B cell (primary cell): ENCODE measurements around the gene KRT9. TPM values are rescaled to one million over a fixed set of nuclear protein-coding genes. Genes with fewer than 3 reads are reported as not detected.
"Not testable (repeated sequence)": the region's sequence is repeated elsewhere in the genome, so short reads cannot be mapped to it uniquely, and the experiment has no call there.

Source experiments
- ATAC-seq: fragments of 200-7000 bp; cut with Tn5 transposase; one replicate; pipeline ENCODE4 v1.10.0; 2021; ENCODE audit warnings: low read depth, mild to moderate bottlenecking, moderate number of reproducible peaks, moderate library complexity
- CTCF ChIA-PET: fragments of 350-600 bp; sonication (Branson Sonifier 250); formaldehyde crosslinking; loops from one replicate; lab custom pipeline; 2021; ENCODE audit warnings: antibody characterized with exemption, inconsistent platforms; lab: Charles Lee
- POLR2A ChIA-PET: fragments of 350-600 bp; sonication (Branson Sonifier 250); formaldehyde crosslinking; loops from one replicate; lab custom pipeline; 2021; ENCODE audit warnings: antibody characterized with exemption; lab: Charles Lee
- DNase-seq: peaks from one replicate; pipeline ENCODE4 v3.0.0; 2013
- H2AFZ ChIP-seq: 2 replicates; pipeline ENCODE4 v1.6.1; 2012; ENCODE audit warnings: mild to moderate bottlenecking, low read depth, low read length; ENCODE audit not compliant: insufficient read depth, poor library complexity, severe bottlenecking
- H3K27ac ChIP-seq, 2 donors: 1 replicate in 1 of 2; 2 replicates in 1 of 2; pipeline ENCODE4 v1.5.1; 2012 to 2013; ENCODE audit warnings: low read length in 2 of 2, mild to moderate bottlenecking in 2 of 2, moderate library complexity in 1 of 2
- H3K27me3 ChIP-seq, 4 experiments: fragments of 200-600 bp in 1 of 4; sonication (generic) in 1 of 4; replicated peaks in 1 of 4; 1 replicate in 2 of 4; 2 replicates in 2 of 4; pipeline versions ENCODE4 v1.6.1 to v1.7.0; 2013 to 2016; ENCODE audit warnings: low read length in 3 of 4, mild to moderate bottlenecking in 2 of 4, mixed read lengths in 1 of 4, moderate library complexity in 1 of 4; ENCODE audit not compliant: insufficient read depth in 4 of 4, control insufficient read depth in 3 of 4; ENCODE audit errors: control extremely low read depth in 1 of 4
- H3K36me3 ChIP-seq, 2 experiments: replicated peaks in 1 of 2; 1 replicate in 1 of 2; 2 replicates in 1 of 2; pipeline versions ENCODE4 v1.6.1 to v1.7.1; 2013; ENCODE audit warnings: low read length in 1 of 2; ENCODE audit not compliant: insufficient read depth in 2 of 2, control insufficient read depth in 1 of 2; ENCODE audit errors: control extremely low read depth in 1 of 2, extremely low read depth in 1 of 2
- H3K4me1 ChIP-seq, 2 donors: fragments of 200-600 bp in 1 of 2; sonication (generic) in 1 of 2; 1 replicate in 1 of 2; 2 replicates in 1 of 2; pipeline versions ENCODE4 v1.5.1 to v1.6.1; 2013 to 2017; ENCODE audit warnings: low read length in 2 of 2; ENCODE audit not compliant: control insufficient read depth in 2 of 2, insufficient read depth in 2 of 2
- H3K4me2 ChIP-seq: replicated peaks from 2 replicates; pipeline ENCODE3; 2012; ENCODE audit warnings: mild to moderate bottlenecking, low read depth, low read length; ENCODE audit not compliant: poor library complexity, severe bottlenecking
- H3K4me3 ChIP-seq, 5 experiments: fragments of 200-600 bp in 1 of 5; sonication (generic) in 1 of 5; 1 replicate in 3 of 5; 2 replicates in 2 of 5; pipeline versions ENCODE4 v1.5.1 to v1.7.0; 2011 to 2016; ENCODE audit warnings: low read length in 4 of 5, mild to moderate bottlenecking in 4 of 5, low read depth in 2 of 5, control low read depth in 1 of 5, moderate library complexity in 1 of 5; ENCODE audit not compliant: insufficient read depth in 1 of 5; ENCODE audit errors: control extremely low read depth in 1 of 5, extremely low read depth in 1 of 5
- H3K79me2 ChIP-seq: fragments of 200-600 bp; sonication (generic); one replicate; pipeline ENCODE4 v1.6.0; 2016; ENCODE audit warnings: low read length; ENCODE audit not compliant: control insufficient read depth, insufficient read depth
- H3K9ac ChIP-seq: fragments of 200-600 bp; sonication (generic); 2 replicates; pipeline ENCODE4 v1.6.1; 2017; ENCODE audit warnings: mild to moderate bottlenecking, low read length, moderate library complexity
- H3K9me3 ChIP-seq, 3 donors: one replicate each; pipeline versions ENCODE4 v1.6.1 to v1.7.1; 2013; ENCODE audit warnings: low read length in 2 of 3; ENCODE audit not compliant: control insufficient read depth in 2 of 3, insufficient read depth in 1 of 3; ENCODE audit errors: control extremely low read depth in 1 of 3
- H4K20me1 ChIP-seq: 2 replicates; pipeline ENCODE4 v1.6.0; 2012; ENCODE audit warnings: mild to moderate bottlenecking, low read length; ENCODE audit not compliant: insufficient read depth, control insufficient read depth, poor library complexity, severe bottlenecking
- H3K27ac Mint-ChIP-seq: one replicate; pipeline ENCODE4 v1.8.0; 2021; ENCODE audit warnings: mixed read lengths
- H3K27me3 Mint-ChIP-seq: one replicate; pipeline ENCODE4 v1.8.0; 2021; ENCODE audit warnings: mixed read lengths
- H3K4me1 Mint-ChIP-seq: one replicate; pipeline ENCODE4 v1.8.0; 2021; ENCODE audit warnings: mixed read lengths
- H3K4me3 Mint-ChIP-seq: one replicate; pipeline ENCODE4 v1.8.0; 2021; ENCODE audit warnings: mixed read lengths
- H3K9me3 Mint-ChIP-seq: one replicate; pipeline ENCODE4 v1.8.0; 2022; ENCODE audit warnings: mixed read lengths; ENCODE audit not compliant: insufficient read depth
- EZH2 ChIP-seq: IDR thresholded peaks from 2 replicates; pipeline ENCODE4 v1.6.1; 2012; ENCODE audit warnings: borderline replicate concordance, low read depth, mild to moderate bottlenecking, moderate library complexity, low read length; ENCODE audit not compliant: insufficient read depth, poor library complexity, severe bottlenecking
- WGBS: methylation state at CpG from one replicate; pipeline ENCODE4 v1.1.5; 2013; ENCODE audit warnings: missing lambda C conversion rate; ENCODE audit not compliant: insufficient coverage; 5-methylcytosine and 5-hydroxymethylcytosine counted together
- intact Hi-C: fragments of 100-400 bp; cut with micrococcal nuclease; formaldehyde crosslinking; loops from one replicate; pipeline ENCODE4 v1.10.0; 2022
- polyA plus RNA-seq: library from polyadenylated mRNA; depleted of rRNA; stranded (reverse); fragments of >200 nt; gene quantifications from 2 replicates; pipeline ENCODE4 v1.2.3, GENCODE V29; 2012
- total RNA-seq, 2 donors: library from RNA; stranded (reverse); fragments of 120-200 nt in 1 of 2; gene quantifications; 1 replicate in 1 of 2; 2 replicates in 1 of 2; pipeline versions ENCODE4 v1.2.3 to v1.2.4, GENCODE V29; 2013 to 2022
- TF ChIP-seq, protein P1 (sequence below): fragments of 200-600 bp; IDR thresholded peaks from one replicate; pipeline ENCODE4 v1.8.0; 2022; ENCODE audit warnings: antibody characterized with exemption, mild to moderate bottlenecking

Gene KRT9
- total and polyA plus RNA-seq, 2 donors (not counting 1 experiment from before 2014, with no cell fraction given) = not detected

DNA sequence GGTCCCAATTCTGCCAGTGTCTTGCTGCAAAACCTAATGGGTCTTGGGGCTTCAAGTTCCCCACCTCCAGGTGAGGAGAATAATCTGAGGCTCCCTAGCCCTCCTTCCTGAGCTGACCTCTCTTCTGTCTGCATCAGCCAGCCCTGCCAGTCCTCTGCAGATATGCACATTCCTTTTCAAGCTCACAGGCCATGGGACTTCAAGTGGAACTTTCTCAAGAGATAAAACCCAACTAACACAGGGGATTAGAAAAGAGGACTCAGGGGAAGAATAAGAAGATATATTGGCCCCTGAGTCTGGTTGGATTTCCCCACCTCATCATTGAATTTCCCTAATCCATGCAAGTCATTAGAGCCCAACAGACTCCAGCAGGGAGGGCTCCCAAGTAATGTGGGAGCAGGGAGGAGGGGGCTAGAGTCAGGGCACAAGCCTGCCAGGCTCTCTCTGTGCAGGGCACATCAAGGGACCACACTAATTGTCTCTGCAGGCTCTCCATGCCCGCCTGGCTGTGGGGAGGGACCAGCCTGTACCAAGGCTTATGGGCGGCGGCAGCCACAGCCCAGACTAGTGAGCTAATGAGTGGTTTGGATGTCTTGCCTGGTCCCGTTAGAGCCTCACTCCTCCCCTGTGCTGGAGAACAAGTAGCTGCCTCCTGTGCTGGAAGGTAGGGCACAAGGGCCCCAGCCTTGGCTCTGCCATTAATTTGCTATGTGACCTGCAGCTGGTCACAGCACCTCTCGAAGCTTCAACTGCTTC, 13.6 kb upstream of the KRT9 start:
- H3K27ac ChIP-seq = no peak overlapping the region
- no peak for ATAC-seq
- WGBS = 71% methylated on average over 4 of the region's 5 CpGs
- no peak for DNase-seq
- Mint-ChIP-seq H3K9me3 (no peaks in the 10 kb centered on the region), H3K27ac (no peak overlapping the region), H3K27me3 (peaks cover 34% of the 10 kb centered on the region), H3K4me1 (no peaks in the 10 kb centered on the region), H3K4me3 (no peak overlapping the region)
- no peaks in the 10 kb centered on the region for H4K20me1 ChIP-seq
- CTCF ChIA-PET = no interaction called here
- H3K9me3 ChIP-seq = peaks cover 0 to 5% (median 0%) of the 10 kb centered on the region in 3 donors
- no peak for TF ChIP-seq EZH2
- TF ChIP-seq, protein P1, sequence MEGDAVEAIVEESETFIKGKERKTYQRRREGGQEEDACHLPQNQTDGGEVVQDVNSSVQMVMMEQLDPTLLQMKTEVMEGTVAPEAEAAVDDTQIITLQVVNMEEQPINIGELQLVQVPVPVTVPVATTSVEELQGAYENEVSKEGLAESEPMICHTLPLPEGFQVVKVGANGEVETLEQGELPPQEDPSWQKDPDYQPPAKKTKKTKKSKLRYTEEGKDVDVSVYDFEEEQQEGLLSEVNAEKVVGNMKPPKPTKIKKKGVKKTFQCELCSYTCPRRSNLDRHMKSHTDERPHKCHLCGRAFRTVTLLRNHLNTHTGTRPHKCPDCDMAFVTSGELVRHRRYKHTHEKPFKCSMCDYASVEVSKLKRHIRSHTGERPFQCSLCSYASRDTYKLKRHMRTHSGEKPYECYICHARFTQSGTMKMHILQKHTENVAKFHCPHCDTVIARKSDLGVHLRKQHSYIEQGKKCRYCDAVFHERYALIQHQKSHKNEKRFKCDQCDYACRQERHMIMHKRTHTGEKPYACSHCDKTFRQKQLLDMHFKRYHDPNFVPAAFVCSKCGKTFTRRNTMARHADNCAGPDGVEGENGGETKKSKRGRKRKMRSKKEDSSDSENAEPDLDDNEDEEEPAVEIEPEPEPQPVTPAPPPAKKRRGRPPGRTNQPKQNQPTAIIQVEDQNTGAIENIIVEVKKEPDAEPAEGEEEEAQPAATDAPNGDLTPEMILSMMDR = no peak
- H3K4me1 ChIP-seq = no peaks in the 10 kb centered on the region
- no peak overlapping the region for H2AFZ ChIP-seq
- H3K36me3 ChIP-seq = no peaks in the 10 kb centered on the region
- intact Hi-C loops = no loop called here
- peaks cover 0 to 8% (median 2%) of the 10 kb centered on the region in 4 experiments for H3K27me3 ChIP-seq
- POLR2A ChIA-PET = no interaction called here
- no peak overlapping the region for H3K9ac ChIP-seq
- no peak overlapping the region for H3K4me2 ChIP-seq
- H3K79me2 ChIP-seq = no peaks in the 10 kb centered on the region
- H3K4me3 ChIP-seq = no peak overlapping the region

DNA sequence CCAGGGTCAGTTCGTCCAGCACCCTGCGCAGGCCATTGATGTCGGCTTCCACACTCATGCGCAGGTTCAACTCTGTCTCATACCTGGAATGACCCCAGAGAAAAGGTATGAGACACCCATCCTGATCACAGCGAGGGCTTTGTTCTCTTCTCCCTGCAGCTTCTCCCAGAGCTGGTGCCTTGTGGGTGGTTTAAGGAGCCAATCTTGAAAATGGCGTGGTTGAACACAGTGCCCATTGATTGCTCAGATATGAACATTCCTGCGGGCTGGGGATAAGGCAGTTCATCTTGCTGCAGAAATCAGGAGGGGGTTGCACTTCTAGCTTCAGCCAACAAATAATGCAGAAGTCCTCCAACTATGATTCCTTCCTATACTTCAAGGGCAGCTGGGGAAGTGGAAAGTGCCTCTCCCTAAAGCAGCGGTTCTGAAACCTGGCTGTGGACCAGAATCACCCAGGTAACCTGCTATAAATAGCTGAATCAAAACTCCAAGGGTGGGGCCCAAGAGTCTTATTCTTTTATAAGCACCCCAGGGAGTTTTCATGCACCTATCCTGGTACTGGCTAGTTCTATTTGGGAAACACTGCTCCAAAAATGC, 12.6 kb upstream of the KRT9 start:
- intact Hi-C loops, H3K36me3 ChIP-seq, H2AFZ ChIP-seq, POLR2A ChIA-PET, H3K4me2 ChIP-seq, H3K9ac ChIP-seq, H3K4me3 Mint-ChIP-seq, H3K4me3 ChIP-seq, H4K20me1 ChIP-seq, H3K79me2 ChIP-seq, H3K4me1 ChIP-seq, H3K9me3 ChIP-seq, H3K27ac Mint-ChIP-seq, CTCF ChIA-PET, H3K27ac ChIP-seq, DNase-seq, H3K4me1 Mint-ChIP-seq, H3K9me3 Mint-ChIP-seq, ATAC-seq: not testable (repeated sequence)
- H3K27me3 ChIP-seq = peaks cover 0 to 12% (median 4%) of the 10 kb centered on the region in 4 experiments
- 78% methylated on average over 6 of the region's 8 CpGs for WGBS
- H3K27me3 Mint-ChIP-seq = peaks cover 36% of the 10 kb centered on the region
